Measurements from ENCODE around the gene PTPRU. TPM values are rescaled to one million over a fixed set of nuclear protein-coding genes. Genes with fewer than 3 reads are reported as not detected.

Gene PTPRU
- total RNA-seq, 2 donors from 2014 or later, result 24.1 to 40.2 TPM

- TF ChIP-seq POLR2A (IDR thresholded peaks at IDR 0.05) (no peak), CTCF (IDR thresholded peaks at IDR 0.05) (no peak)
- DNase-seq, result no peak
- H3K27me3 ChIP-seq, result no peaks in the 10 kb centered on the region
- no peak for ATAC-seq
- H3K9me3 ChIP-seq, result no peaks in the 10 kb centered on the region
- no peak overlapping the region for H3K4me3 ChIP-seq
- H3K4me1 ChIP-seq, result peaks cover 9% of the 10 kb centered on the region
- intact Hi-C loops (cut with DNase I), result no loop called here
- H3K27ac ChIP-seq, result no peak overlapping the region
- WGBS, 2 donors, result 93 to 95% methylated on average over 3 of the region's 3 CpGs
- H3K36me3 ChIP-seq (replicated peaks in 1 of 2; ENCODE audit: insufficient read depth in 1 of 2, low read depth in 2 of 2), result no peaks in the 10 kb centered on the region
These were observed 30.6 kb downstream of the PTPRU start for GRCh38 chr1:29266912-29267311.

DNA sequence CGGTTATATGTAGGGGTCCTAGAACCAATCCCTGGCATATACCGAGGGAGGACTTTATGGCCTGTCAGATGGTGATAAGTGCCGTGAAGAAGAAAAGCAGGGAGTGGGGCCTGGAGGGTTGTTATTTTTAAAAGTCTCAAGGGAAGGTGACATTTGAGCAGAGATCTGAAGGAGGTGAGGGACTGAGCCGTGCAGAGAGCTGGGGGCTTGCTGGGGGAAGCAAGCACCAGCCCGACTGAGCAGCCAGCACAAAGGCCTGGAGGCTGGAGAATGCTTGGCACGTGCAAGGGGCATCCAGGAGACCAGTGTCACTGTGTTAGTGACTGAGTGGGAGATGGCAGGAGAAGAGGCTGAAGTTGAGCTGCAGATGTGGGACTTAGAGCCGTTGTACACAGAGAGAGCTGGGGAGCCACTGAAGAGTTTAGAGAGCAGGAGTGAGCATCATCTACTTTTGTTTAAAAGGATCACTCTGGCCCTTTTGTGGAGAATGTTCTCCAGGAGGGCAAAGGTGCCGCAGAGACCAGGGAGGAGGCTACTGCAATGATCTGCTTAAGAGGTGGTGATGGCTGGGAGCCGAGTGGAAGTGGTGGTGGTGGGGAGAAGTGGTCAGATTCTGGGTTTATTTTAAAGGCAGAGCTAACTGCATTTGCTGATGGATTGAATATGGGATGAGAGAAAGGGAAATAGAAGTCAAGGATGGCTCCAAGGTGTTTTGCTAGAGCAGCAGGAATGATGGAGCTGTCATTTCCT lies 31.2 kb downstream of the PTPRU start:
- intact Hi-C loops (cut with DNase I), result no loop called here
- ATAC-seq (no peak), DNase-seq (no peak)
- WGBS, 2 donors, result 85 to 87% methylated on average over 9 of the region's 9 CpGs
- H3K27ac ChIP-seq, result no peak overlapping the region
- peaks cover 15% of the 10 kb centered on the region for H3K4me1 ChIP-seq
- H3K36me3 ChIP-seq (replicated peaks in 1 of 2; ENCODE audit: insufficient read depth in 1 of 2, low read depth in 2 of 2), result no peaks in the 10 kb centered on the region
- no peaks in the 10 kb centered on the region for H3K27me3 ChIP-seq
- TF ChIP-seq CTCF (IDR thresholded peaks at IDR 0.05), result no peak
- TF ChIP-seq POLR2A (IDR thresholded peaks at IDR 0.05), result no peak
- no peaks in the 10 kb centered on the region for H3K9me3 ChIP-seq
- no peak overlapping the region for H3K4me3 ChIP-seq

DNA sequence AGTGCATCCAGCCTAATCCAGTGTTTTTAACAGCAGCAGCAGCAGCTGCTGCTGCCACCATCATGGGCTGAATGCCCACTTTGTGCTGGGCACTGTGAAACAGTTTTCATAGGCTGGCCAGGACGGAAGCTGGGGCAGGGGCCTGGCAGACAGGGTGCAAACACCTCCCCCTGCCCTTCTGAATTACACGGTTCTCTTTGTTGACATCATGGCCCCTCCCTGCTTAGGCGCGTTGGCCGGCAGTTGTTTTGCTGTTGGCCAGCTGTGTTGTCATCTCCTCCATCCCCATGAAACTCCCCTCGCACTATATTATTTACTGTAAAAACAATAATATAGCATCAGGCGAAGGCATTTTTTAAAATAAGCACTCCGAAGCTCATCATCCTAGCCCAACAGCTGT lies 33.1 kb downstream of the PTPRU start:
- WGBS, 2 donors, result 88 to 91% methylated on average over 7 to 8 of the region's 8 CpGs
- no peaks in the 10 kb centered on the region for H3K36me3 ChIP-seq (replicated peaks in 1 of 2; ENCODE audit: insufficient read depth in 1 of 2, low read depth in 2 of 2)

GRCh38 chr1:29270929-29271521 lies 34.7 kb downstream of the PTPRU start:
- WGBS, 2 donors, result 71 to 74% methylated on average over 3 of the region's 3 CpGs
- Histone ChIP-seq H3K27ac (peak overlapping the region in 2 of 4 donors; percentile 35 to 61), H3K27me3 (no peaks in the 10 kb centered on the region), H3K9me3 (no peaks in the 10 kb centered on the region), H3K4me1 (peaks cover 16% of the 10 kb centered on the region), H3K36me3 (replicated peaks in 1 of 2; ENCODE audit: insufficient read depth in 1 of 2, low read depth in 2 of 2) (no peaks in the 10 kb centered on the region), H3K4me3 (no peak overlapping the region)
- TF ChIP-seq CTCF (IDR thresholded peaks at IDR 0.05) (no peak), POLR2A (IDR thresholded peaks at IDR 0.05) (no peak)
- DNase-seq (no peak), ATAC-seq (no peak)
- intact Hi-C loops (cut with DNase I), result no loop called here

More for the DNA sequence above, 33.1 kb downstream of the PTPRU start:
- Histone ChIP-seq H3K4me3 (no peak overlapping the region), H3K4me1 (peaks cover 16% of the 10 kb centered on the region), H3K9me3 (no peaks in the 10 kb centered on the region), H3K27ac (no peak overlapping the region), H3K27me3 (no peaks in the 10 kb centered on the region)
- ATAC-seq, result no peak
- intact Hi-C loops (cut with DNase I), result no loop called here
- DNase-seq, result no peak
- TF ChIP-seq CTCF (IDR thresholded peaks at IDR 0.05) (no peak), POLR2A (IDR thresholded peaks at IDR 0.05) (no peak)
